NB4 (cell line): Measurements from ENCODE around the gene LGALS7.
"Not testable (repeated sequence)": the region's sequence is repeated elsewhere in the genome, so short reads cannot be mapped to it uniquely, and the experiment has no call there.

Source experiments
- DNase-seq: peaks from one replicate; pipeline ENCODE4 v3.0.0; 2010; ENCODE audit warnings: low read depth
- H3K4me3 ChIP-seq: one replicate; pipeline ENCODE4 v1.5.1; 2011; ENCODE audit warnings: mild to moderate bottlenecking, low read depth, low read length, moderate library complexity
- CTCF ChIP-seq: IDR thresholded peaks from one replicate; pipeline ENCODE4 v1.5.1; 2012; ENCODE audit warnings: low read depth, low read length
- MAX ChIP-seq: IDR thresholded peaks from 2 replicates; pipeline ENCODE4 v1.6.1; 2011; ENCODE audit warnings: low read depth, low read length
- MYC ChIP-seq: IDR thresholded peaks from 2 replicates; pipeline ENCODE4 v1.6.1; 2011; ENCODE audit warnings: low read depth, low read length
- POLR2A ChIP-seq: IDR thresholded peaks from 2 replicates; pipeline ENCODE4 v1.6.1; 2011; ENCODE audit warnings: mild to moderate bottlenecking; ENCODE audit not compliant: insufficient read length; ENCODE audit errors: extremely low read depth

Gene LGALS7

GRCh38 chr19:38788478-38789243 lies 15.3 kb upstream of the LGALS7 start, which contains the start of gene LGALS7B:
TSS of gene LGALS7B (plus strand) at chr19:38789200. CDS start at chr19:38789227, 27 bp downstream.
- TF ChIP-seq MYC, result no peak
- TF ChIP-seq POLR2A, result no peak
- TF ChIP-seq CTCF, result no peak
- no peak for TF ChIP-seq MAX
- DNase-seq, result no peak
- no peak within 1 kb of the TSS for H3K4me3 ChIP-seq

GRCh38 chr19:38786572-38787265 lies 13.4 kb upstream of the LGALS7 start:
- no peak for DNase-seq
- no peak overlapping the region for H3K4me3 ChIP-seq
- TF ChIP-seq MAX (no peak), MYC (no peak), CTCF (no peak), POLR2A (no peak)

- not testable (repeated sequence) for DNase-seq, H3K4me3 ChIP-seq
Observed at GRCh38 chr19:38786061-38786460, 12.7 kb upstream of the LGALS7 start.

- H3K4me3 ChIP-seq, result no peak overlapping the region
- DNase-seq, result no peak
- TF ChIP-seq CTCF (no peak), MAX (no peak), MYC (no peak), POLR2A (no peak)
Observed at GRCh38 chr19:38785187-38785699, 11.9 kb upstream of the LGALS7 start.

GRCh38 chr19:38784224-38784623 lies 10.9 kb upstream of the LGALS7 start:
- no peak for DNase-seq
- no peak overlapping the region for H3K4me3 ChIP-seq
- no peak for TF ChIP-seq POLR2A
- TF ChIP-seq MYC, result no peak

GRCh38 chr19:38782212-38782611 lies 8.9 kb upstream of the LGALS7 start:
- H3K4me3 ChIP-seq, DNase-seq: not testable (repeated sequence)

GRCh38 chr19:38781058-38781457 lies 7.7 kb upstream of the LGALS7 start:
- no peak overlapping the region for H3K4me3 ChIP-seq
- TF ChIP-seq POLR2A (no peak), MYC (no peak), MAX (no peak), CTCF (no peak)
- no peak for DNase-seq
